Type B pancreatic cell (in vitro differentiated cells): ENCODE results near the gene DOK6. TPM values are rescaled to one million over a fixed set of nuclear protein-coding genes. Genes with fewer than 3 reads are reported as not detected.

ENCODE experiments used
- DNase-seq: peaks from one replicate; pipeline ENCODE4 v3.0.0; 2021; ENCODE audit warnings: mixed read lengths; ENCODE audit not compliant: unreplicated experiment; ENCODE audit errors: extremely low spot score
- H3K27ac Mint-ChIP-seq: 2 replicates; pipeline ENCODE4 v1.8.0; 2021; ENCODE audit warnings: mild to moderate bottlenecking, mixed read lengths
- H3K27me3 Mint-ChIP-seq: 2 replicates; pipeline ENCODE4 v1.8.0; 2021; ENCODE audit warnings: mixed read lengths
- H3K36me3 Mint-ChIP-seq: 2 replicates; pipeline ENCODE4 v1.8.0; 2021; ENCODE audit warnings: mixed read lengths
- H3K4me1 Mint-ChIP-seq: one replicate; pipeline ENCODE4 v1.8.0; 2021; ENCODE audit warnings: mixed read lengths; ENCODE audit not compliant: unreplicated experiment
- H3K4me3 Mint-ChIP-seq: 2 replicates; pipeline ENCODE4 v1.8.0; 2021; ENCODE audit warnings: mild to moderate bottlenecking, mixed read lengths
- H3K9me3 Mint-ChIP-seq: 2 replicates; pipeline ENCODE4 v1.8.0; 2021; ENCODE audit warnings: mixed read lengths
- CTCF ChIP-seq: fragments of 200-600 bp; sonication (generic); conservative IDR thresholded peaks from 2 replicates; pipeline ENCODE4 v1.5.0; 2021; ENCODE audit warnings: antibody characterized with exemption, mild to moderate bottlenecking
- total RNA-seq: library from RNA; stranded (reverse); gene quantifications from 2 replicates; pipeline ENCODE4 v1.2.1, GENCODE V29; 2021; ENCODE audit warnings: low replicate concordance

The DOK6 gene
- total RNA-seq, 1 donor from 2014 or later = 7.3 TPM

GRCh38 chr18:69388222-69388621 lies 12.5 kb upstream of the DOK6 start:
- H3K4me3 Mint-ChIP-seq = no peak overlapping the region
- no peaks in the 10 kb centered on the region for H3K9me3 Mint-ChIP-seq
- no peak for TF ChIP-seq CTCF
- H3K4me1 Mint-ChIP-seq = no peaks in the 10 kb centered on the region
- no peaks in the 10 kb centered on the region for H3K36me3 Mint-ChIP-seq
- no peak for DNase-seq
- no peaks in the 10 kb centered on the region for H3K27me3 Mint-ChIP-seq
- no peak overlapping the region for H3K27ac Mint-ChIP-seq

- H3K4me1 Mint-ChIP-seq = peaks cover 9% of the 10 kb centered on the region
- no peaks in the 10 kb centered on the region for H3K9me3 Mint-ChIP-seq
- H3K36me3 Mint-ChIP-seq = no peaks in the 10 kb centered on the region
- DNase-seq = no peak
- H3K4me3 Mint-ChIP-seq = no peak overlapping the region
- H3K27me3 Mint-ChIP-seq = peaks cover 41% of the 10 kb centered on the region
- no peak for TF ChIP-seq CTCF
- H3K27ac Mint-ChIP-seq = no peak overlapping the region
These were observed 3.6 kb upstream of the DOK6 start for GRCh38 chr18:69397096-69397495.

- Mint-ChIP-seq H3K9me3 (no peaks in the 10 kb centered on the region), H3K4me1 (peaks cover 18% of the 10 kb centered on the region), H3K36me3 (no peaks in the 10 kb centered on the region), H3K27ac (no peak overlapping the region), H3K4me3 (peak overlapping the region; percentile 71), H3K27me3 (peaks cover 59% of the 10 kb centered on the region)
- DNase-seq = no peak
- no peak for TF ChIP-seq CTCF
These were observed 1.4 kb upstream of the DOK6 start for GRCh38 chr18:69399253-69399652.

GRCh38 chr18:69400976-69401225 lies 213 bp downstream of the DOK6 start:
- Mint-ChIP-seq H3K27me3 (peaks cover 64% of the 10 kb centered on the region), H3K27ac (no peak overlapping the region), H3K9me3 (no peaks in the 10 kb centered on the region), H3K4me3 (peak overlapping the region; percentile 89), H3K36me3 (no peaks in the 10 kb centered on the region), H3K4me1 (peaks cover 18% of the 10 kb centered on the region)
- no peak for TF ChIP-seq CTCF
- no peak for DNase-seq

GRCh38 chr18:69401226-69401971 lies 711 bp downstream of the DOK6 start:
- TF ChIP-seq CTCF = no peak
- Mint-ChIP-seq H3K27ac (no peak overlapping the region), H3K9me3 (no peaks in the 10 kb centered on the region), H3K27me3 (peaks cover 68% of the 10 kb centered on the region), H3K4me1 (peaks cover 18% of the 10 kb centered on the region), H3K36me3 (no peaks in the 10 kb centered on the region), H3K4me3 (peak overlapping the region; percentile 89)
- DNase-seq = peak; percentile 69
